ENCODE data around the gene GIT2.

DNA sequence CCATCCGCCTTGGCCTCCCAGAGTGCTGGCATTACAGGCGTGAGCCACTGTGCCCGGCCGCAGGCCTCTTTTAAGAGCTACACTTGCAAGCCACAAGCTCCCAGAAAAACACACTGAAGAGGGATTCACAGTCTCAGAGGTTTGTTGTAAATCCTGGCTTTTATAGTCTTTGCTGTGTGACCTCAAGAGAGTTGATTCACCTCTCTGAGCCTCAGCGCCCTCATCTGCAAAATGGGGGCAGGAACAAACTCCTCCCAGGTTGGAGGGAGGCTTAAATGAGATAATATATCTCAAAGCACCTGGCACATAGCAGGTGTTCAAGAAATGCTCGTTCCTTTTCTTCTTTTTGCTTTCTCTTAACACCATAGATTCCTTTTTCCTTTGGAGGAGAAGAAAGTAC is 100.0 kb downstream of the GIT2 start:
- no peak for TF ChIP-seq LEF1 (IDR thresholded peaks at IDR 0.05; ENCODE audit: borderline replicate concordance)
- TF ChIP-seq FOXK2 (IDR thresholded peaks at IDR 0.05), result no peak
- no peak for TF ChIP-seq HDGF (IDR thresholded peaks at IDR 0.05; ENCODE audit: borderline replicate concordance)
- TF ChIP-seq ARNT (IDR thresholded peaks at IDR 0.05), result no peak
- TF ChIP-seq L3MBTL2 (conservative IDR thresholded peaks at IDR 0.05), result no peak
- no peak for TF ChIP-seq NFRKB (IDR thresholded peaks at IDR 0.05)
- no peak for TF ChIP-seq SP1 (IDR thresholded peaks at IDR 0.05)
- no peak for TF ChIP-seq CTBP1 (IDR thresholded peaks at IDR 0.05; ENCODE audit: borderline replicate concordance)
- no peak for TF ChIP-seq SUZ12 (IDR thresholded peaks at IDR 0.05)
- no peak for TF ChIP-seq ZNF384 (IDR thresholded peaks at IDR 0.05)
- TF ChIP-seq BHLHE40 (IDR thresholded peaks at IDR 0.05; ENCODE audit: borderline replicate concordance), result no peak

Data from HEK293T (cell line).